K562 (cell line): ENCODE results near the gene CCDC106. TPM values are rescaled to one million over a fixed set of nuclear protein-coding genes. Genes with fewer than 3 reads are reported as not detected.

Experiments
- MED1 ChIP-seq: sonication (generic); formaldehyde crosslinking; IDR thresholded peaks from 2 replicates; pipeline ENCODE4 v1.8.1; 2023; ENCODE audit warnings: missing genetic modification reagents, borderline replicate concordance
- NFIC ChIP-seq: fragments of 450-650 bp; IDR thresholded peaks from 2 replicates; pipeline ENCODE4 v1.6.1; 2017; ENCODE audit warnings: mild to moderate bottlenecking, inconsistent platforms
- NRF1 ChIP-seq, 2 experiments: fragments of 450-650 bp; IDR thresholded peaks in 1 of 2; conservative IDR thresholded peaks in 1 of 2; 2 replicates each; pipeline ENCODE4 v1.6.1; 2014; ENCODE audit warnings: mild to moderate bottlenecking in 2 of 2
- SMAD2 ChIP-seq: fragments of 150-350 bp; IDR thresholded peaks from 2 replicates; pipeline ENCODE4 v1.6.1; 2014; ENCODE audit warnings: low read depth, mild to moderate bottlenecking, low read length
- U2AF1 ChIP-seq: fragments of 200-400 bp; formaldehyde crosslinking; optimal IDR thresholded peaks from 2 replicates; pipeline ENCODE3; 2017; ENCODE audit warnings: mild to moderate bottlenecking, low read depth, low read length, moderate library complexity
- ZNF274 ChIP-seq: IDR thresholded peaks from 2 replicates; pipeline ENCODE4 v1.6.1; 2011; ENCODE audit warnings: low read depth, mild to moderate bottlenecking, low read length, moderate library complexity, borderline replicate concordance
- polyA plus RNA-seq, 8 experiments: library from polyadenylated mRNA; depleted of rRNA in 4 of 8; stranded (reverse) in 5 of 8; unstranded in 3 of 8; fragments of >200 nt; fragmentation: Nextera tagmentation in 2 of 8; fragmentation: Illumina TruSeq in 1 of 8; extraction: Ambion mirVana in 2 of 8; extraction: Trizol in 1 of 8; gene quantifications; 2 replicates each; pipeline versions ENCODE4 v1.2.1 to v1.2.3, GENCODE V29; 2011 to 2014; ENCODE audit warnings: inconsistent platforms in 1 of 8, missing spikeins in 1 of 8
- total RNA-seq, 7 experiments: library from RNA; depleted of rRNA in 6 of 7; stranded (reverse); fragments of >200 nt in 6 of 7; fragmentation: Illumina TruSeq in 2 of 7; extraction: Trizol in 2 of 7; gene quantifications; 2 replicates each; pipeline versions ENCODE4 v1.2.1 to v1.2.3, GENCODE V29; 2011 to 2021; ENCODE audit warnings: low replicate concordance in 1 of 7
- TF ChIP-seq, protein P1 (sequence below): fragments of 250-450 bp; sonication (Bioruptor Pico); IDR thresholded peaks from 2 replicates; pipeline ENCODE4 v1.4.0; 2020
- TF ChIP-seq, protein P2 (sequence below), 2 experiments: fragments of 450-650 bp; formaldehyde crosslinking in 1 of 2; IDR thresholded peaks; 2 replicates each; pipeline versions ENCODE4 v1.4.0 to v1.6.1; 2014 to 2020; ENCODE audit warnings: mild to moderate bottlenecking in 2 of 2, borderline replicate concordance in 1 of 2, low read depth in 1 of 2
- TF ChIP-seq, protein P3 (sequence below): fragments of 450-650 bp; IDR thresholded peaks from 2 replicates; pipeline ENCODE4 v1.6.1; 2018; ENCODE audit not compliant: partially characterized antibody

Gene CCDC106
- total and polyA plus RNA-seq, 9 of the 15 experiments (the other 6 are each of a cell fraction or from before 2014, with no cell fraction given), result 0.10 to 27.5 (median 15.0) TPM; not detected in 1

DNA sequence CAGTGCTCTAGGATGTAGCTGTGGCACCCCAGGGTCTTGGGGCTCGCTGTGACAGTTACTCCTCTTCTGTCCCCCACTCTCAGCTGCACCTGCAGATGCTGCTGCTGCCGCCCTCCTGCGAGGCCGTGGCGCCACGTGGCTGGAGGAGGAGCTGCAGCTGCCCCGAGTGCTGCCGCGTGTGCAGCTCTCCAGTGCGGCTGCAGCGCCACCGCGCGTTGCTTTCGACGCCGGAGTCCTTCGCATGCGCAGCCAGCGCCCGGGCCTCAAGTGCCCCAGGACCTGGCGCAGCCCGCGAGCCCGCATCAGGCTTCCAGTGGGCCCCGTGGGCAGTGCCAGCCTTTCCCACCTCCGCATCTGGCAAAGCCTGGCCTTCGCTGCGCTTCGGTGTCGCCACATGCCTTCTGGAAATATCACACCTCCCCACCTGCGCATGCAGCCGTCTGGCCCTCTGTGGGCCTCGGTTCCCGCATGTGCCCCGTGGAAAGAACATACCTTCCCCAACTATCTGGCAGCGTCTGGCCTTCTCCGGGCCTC lies 7.9 kb upstream of the CCDC106 start (continued):
- TF ChIP-seq, protein P1, sequence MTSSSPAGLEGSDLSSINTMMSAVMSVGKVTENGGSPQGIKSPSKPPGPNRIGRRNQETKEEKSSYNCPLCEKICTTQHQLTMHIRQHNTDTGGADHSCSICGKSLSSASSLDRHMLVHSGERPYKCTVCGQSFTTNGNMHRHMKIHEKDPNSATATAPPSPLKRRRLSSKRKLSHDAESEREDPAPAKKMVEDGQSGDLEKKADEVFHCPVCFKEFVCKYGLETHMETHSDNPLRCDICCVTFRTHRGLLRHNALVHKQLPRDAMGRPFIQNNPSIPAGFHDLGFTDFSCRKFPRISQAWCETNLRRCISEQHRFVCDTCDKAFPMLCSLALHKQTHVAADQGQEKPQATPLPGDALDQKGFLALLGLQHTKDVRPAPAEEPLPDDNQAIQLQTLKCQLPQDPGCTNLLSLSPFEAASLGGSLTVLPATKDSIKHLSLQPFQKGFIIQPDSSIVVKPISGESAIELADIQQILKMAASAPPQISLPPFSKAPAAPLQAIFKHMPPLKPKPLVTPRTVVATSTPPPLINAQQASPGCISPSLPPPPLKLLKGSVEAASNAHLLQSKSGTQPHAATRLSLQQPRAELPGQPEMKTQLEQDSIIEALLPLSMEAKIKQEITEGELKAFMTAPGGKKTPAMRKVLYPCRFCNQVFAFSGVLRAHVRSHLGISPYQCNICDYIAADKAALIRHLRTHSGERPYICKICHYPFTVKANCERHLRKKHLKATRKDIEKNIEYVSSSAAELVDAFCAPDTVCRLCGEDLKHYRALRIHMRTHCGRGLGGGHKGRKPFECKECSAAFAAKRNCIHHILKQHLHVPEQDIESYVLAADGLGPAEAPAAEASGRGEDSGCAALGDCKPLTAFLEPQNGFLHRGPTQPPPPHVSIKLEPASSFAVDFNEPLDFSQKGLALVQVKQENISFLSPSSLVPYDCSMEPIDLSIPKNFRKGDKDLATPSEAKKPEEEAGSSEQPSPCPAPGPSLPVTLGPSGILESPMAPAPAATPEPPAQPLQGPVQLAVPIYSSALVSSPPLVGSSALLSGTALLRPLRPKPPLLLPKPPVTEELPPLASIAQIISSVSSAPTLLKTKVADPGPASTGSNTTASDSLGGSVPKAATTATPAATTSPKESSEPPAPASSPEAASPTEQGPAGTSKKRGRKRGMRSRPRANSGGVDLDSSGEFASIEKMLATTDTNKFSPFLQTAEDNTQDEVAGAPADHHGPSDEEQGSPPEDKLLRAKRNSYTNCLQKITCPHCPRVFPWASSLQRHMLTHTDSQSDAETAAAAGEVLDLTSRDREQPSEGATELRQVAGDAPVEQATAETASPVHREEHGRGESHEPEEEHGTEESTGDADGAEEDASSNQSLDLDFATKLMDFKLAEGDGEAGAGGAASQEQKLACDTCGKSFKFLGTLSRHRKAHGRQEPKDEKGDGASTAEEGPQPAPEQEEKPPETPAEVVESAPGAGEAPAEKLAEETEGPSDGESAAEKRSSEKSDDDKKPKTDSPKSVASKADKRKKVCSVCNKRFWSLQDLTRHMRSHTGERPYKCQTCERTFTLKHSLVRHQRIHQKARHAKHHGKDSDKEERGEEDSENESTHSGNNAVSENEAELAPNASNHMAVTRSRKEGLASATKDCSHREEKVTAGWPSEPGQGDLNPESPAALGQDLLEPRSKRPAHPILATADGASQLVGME (CRISPR knock-in tag), result 0 out of 2 replicates have a peak, but pooled peaks have one; percentile 42
- TF ChIP-seq, protein P2, sequence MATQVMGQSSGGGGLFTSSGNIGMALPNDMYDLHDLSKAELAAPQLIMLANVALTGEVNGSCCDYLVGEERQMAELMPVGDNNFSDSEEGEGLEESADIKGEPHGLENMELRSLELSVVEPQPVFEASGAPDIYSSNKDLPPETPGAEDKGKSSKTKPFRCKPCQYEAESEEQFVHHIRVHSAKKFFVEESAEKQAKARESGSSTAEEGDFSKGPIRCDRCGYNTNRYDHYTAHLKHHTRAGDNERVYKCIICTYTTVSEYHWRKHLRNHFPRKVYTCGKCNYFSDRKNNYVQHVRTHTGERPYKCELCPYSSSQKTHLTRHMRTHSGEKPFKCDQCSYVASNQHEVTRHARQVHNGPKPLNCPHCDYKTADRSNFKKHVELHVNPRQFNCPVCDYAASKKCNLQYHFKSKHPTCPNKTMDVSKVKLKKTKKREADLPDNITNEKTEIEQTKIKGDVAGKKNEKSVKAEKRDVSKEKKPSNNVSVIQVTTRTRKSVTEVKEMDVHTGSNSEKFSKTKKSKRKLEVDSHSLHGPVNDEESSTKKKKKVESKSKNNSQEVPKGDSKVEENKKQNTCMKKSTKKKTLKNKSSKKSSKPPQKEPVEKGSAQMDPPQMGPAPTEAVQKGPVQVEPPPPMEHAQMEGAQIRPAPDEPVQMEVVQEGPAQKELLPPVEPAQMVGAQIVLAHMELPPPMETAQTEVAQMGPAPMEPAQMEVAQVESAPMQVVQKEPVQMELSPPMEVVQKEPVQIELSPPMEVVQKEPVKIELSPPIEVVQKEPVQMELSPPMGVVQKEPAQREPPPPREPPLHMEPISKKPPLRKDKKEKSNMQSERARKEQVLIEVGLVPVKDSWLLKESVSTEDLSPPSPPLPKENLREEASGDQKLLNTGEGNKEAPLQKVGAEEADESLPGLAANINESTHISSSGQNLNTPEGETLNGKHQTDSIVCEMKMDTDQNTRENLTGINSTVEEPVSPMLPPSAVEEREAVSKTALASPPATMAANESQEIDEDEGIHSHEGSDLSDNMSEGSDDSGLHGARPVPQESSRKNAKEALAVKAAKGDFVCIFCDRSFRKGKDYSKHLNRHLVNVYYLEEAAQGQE (IDR thresholded peaks at IDR 0.05; ENCODE audit: borderline replicate concordance), result peak; percentile 17; the same call in 1 of the 2 replicates
- TF ChIP-seq, protein P2 (CRISPR knock-in tag; IDR thresholded peaks at IDR 0.05; ENCODE audit: low read depth), result peak; percentile 79; the same call in 1 of the 2 replicates
- TF ChIP-seq NRF1 (conservative IDR thresholded peaks at IDR 0.05 in 1 of 2, IDR thresholded peaks at IDR 0.05 in 1 of 2) (peak; percentile 84 to 88), SMAD2 (no peak), MED1 (CRISPR knock-in tag) (no peak), U2AF1 (no peak), ZNF274 (no peak), NFIC (no peak)
- TF ChIP-seq, protein P3, sequence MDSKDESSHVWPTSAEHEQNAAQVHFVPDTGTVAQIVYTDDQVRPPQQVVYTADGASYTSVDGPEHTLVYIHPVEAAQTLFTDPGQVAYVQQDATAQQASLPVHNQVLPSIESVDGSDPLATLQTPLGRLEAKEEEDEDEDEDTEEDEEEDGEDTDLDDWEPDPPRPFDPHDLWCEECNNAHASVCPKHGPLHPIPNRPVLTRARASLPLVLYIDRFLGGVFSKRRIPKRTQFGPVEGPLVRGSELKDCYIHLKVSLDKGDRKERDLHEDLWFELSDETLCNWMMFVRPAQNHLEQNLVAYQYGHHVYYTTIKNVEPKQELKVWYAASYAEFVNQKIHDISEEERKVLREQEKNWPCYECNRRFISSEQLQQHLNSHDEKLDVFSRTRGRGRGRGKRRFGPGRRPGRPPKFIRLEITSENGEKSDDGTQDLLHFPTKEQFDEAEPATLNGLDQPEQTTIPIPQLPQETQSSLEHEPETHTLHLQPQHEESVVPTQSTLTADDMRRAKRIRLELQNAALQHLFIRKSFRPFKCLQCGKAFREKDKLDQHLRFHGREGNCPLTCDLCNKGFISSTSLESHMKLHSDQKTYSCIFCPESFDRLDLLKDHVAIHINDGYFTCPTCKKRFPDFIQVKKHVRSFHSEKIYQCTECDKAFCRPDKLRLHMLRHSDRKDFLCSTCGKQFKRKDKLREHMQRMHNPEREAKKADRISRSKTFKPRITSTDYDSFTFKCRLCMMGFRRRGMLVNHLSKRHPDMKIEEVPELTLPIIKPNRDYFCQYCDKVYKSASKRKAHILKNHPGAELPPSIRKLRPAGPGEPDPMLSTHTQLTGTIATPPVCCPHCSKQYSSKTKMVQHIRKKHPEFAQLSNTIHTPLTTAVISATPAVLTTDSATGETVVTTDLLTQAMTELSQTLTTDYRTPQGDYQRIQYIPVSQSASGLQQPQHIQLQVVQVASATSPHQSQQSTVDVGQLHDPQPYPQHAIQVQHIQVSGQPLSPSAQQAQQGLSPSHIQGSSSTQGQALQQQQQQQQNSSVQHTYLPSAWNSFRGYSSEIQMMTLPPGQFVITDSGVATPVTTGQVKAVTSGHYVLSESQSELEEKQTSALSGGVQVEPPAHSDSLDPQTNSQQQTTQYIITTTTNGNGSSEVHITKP, result no peak
